CD4-positive, alpha-beta T cell treated with Interleukin-4 for 1 hour (primary cell): ENCODE data around the gene EEF1B2.
"Not testable (repeated sequence)": the region's sequence is repeated elsewhere in the genome, so short reads cannot be mapped to it uniquely, and the experiment has no call there.

ENCODE experiments used
- DNase-seq, 2 donors: peaks; one replicate each; pipeline ENCODE4 v3.0.0-alpha.2; 2020 to 2022

The EEF1B2 gene

DNA sequence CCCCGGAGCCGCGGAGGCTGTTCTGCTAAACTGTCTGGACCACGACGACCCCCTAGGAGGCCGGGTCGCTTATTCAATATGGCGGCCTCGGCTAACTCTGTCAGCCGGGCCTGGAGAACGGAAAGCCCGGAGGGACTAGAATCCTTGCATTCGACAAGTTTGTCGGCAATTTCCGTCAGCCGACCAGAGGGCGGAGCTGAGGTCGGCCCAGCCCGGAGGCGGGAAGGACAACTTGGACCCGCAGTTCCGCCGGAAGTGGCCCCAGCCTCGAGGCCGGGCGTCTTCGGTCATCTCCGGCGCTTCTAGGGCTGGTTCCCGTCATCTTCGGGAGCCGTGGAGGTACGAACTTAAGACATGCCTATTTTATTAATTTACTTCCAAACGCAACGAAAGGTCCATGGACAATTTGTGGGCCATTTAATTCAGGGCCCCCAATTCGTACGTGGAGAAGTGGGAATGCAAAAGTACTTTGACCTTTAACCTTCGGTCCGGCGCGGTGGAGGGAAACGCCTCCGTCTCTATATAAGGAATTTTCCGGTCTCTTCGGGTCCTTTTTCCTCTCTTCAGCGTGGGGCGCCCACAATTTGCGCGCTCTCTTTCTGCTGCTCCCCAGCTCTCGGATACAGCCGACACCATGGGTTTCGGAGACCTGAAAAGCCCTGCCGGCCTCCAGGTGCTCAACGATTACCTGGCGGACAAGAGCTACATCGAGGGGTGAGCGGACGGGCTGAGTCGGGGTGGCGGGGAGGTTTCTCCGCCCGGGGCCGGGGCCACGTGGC lies at the start of gene EEF1B2, which contains the start of gene NDUFS1:
TSS of gene EEF1B2 (plus strand) at position 550 of the 779 bp plus-strand sequence. CDS start at position 635, 85 bp downstream.
TSS of gene NDUFS1 (minus strand) at position 99 of the 779 bp plus-strand sequence. CDS start 5,766 bp downstream, outside the sequence.
- DNase-seq: peak; percentile 97

- no peak for DNase-seq
These were observed 47.6 kb upstream of the EEF1B2 start for GRCh38 chr2:206112108-206112507.

DNA sequence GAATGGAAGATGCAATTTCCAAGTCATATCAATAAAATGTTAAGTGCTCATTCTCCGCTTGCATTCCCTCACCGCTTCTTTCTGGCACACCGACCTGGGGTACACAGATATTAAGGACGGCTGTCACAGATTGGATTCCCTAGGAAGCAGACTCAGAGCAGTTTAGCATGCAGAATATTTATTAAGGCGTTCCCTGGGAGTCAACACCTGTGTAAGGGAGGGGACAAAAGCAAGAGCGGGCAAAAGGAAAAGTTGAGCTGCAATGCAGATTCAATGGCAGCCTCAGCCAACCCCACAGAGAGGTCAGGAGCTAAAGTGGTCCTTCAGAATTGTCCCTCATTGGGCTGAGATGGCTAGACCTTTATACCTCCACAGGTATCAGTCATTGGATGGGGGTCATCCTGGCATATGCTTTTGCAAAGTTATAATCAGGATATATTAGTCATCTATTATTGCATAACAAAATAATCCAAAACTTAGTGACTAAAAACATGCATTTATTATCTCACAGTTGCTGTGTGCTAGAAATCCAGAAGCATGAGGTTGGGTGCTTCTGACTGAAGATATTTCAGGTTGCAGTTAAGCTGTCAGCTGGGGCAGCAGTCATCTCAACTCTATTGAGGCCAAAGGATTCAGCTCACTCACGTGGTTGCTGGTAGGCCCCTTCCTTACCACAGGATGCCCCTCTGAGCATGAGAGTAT lies 46.7 kb upstream of the EEF1B2 start:
- DNase-seq: no peak

DNA sequence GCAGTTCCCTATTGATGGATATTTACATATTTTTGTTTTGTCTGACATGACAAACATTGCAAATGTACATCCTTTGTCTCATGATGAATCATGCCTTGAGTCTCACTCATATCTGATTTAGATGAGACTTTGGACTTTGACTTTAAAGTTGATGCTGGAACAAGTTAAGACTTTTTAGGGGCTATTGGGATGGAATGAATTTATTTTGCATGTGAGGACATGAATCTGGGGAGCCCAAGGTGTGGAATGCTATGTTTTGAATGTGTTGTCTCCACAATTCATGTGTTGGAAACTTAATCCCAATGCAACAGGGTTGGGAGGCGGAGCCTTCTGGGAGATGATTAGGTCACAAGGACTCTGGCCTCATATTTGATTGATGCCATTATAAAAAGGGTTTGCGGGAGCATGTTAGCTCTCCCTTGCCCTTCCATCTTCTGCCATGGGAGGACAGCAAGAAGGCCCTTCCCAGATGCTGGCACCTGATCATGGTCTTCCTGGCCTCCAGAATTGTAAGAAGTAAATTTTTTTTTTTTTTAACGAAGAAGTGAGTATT lies 44.6 kb upstream of the EEF1B2 start:
- DNase-seq: no peak

DNA sequence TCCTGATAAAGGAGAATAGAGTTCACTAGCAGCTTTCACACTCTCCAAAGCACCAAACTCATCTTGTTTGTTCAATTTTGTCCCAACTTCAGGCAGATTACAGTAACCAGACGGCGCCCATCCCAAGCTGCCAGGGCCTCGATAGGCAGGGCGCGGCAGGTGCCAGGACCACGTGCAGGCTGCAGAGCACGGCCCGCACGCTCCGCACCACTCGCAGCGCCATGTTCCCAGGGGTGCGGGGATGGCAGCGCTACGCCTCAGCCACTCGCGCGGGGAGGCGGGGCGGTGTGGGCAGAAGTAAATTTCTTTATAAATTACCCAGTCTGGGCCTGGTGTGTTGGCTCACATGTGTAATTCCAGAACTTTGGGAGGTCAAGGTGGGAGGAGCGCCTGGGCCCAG lies 43.4 kb upstream of the EEF1B2 start:
- no peak for DNase-seq

DNA sequence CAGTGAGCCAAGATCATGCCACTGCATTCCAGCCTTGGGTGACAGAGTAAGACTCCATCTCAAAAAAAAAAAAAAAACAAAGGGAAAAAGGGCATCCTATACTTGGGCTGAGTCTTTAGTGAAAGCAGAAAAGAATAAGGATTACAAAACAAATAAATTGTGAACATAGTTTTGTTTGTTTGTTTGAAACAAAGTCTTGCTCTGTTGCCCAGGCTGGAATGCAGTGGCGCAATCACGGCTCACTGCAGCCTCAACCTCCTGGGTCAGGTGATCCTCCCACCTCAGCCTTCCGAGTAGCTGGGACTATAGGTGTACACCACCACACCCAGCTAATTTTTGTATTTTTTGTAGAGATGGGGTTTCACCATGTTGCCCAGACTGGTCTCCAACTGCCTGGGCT lies 37.1 kb upstream of the EEF1B2 start:
- not testable (repeated sequence) for DNase-seq

GRCh38 chr2:206125901-206126300 lies 33.8 kb upstream of the EEF1B2 start:
- no peak for DNase-seq

GRCh38 chr2:206127656-206128055 lies 32.0 kb upstream of the EEF1B2 start:
- DNase-seq: no peak

DNA sequence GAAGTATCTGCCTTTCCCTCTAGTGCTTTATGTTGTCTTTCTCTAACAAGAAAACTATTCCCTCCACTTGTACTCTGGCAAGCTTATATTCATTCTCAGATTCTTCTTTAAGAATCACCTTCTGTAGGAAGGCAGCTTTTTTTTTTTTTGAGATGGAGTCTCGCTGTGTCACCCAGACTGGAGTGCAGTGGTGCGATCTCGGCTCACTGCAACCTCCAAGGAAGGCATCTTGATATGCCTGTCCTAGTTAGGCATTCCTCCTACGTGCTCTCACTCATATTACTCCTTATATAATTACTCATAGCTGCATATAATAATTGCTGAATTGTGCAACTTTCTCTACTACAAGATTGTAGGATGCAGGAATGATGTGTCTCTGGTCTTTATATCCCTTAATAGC lies 16.2 kb upstream of the EEF1B2 start:
- no peak for DNase-seq

DNA sequence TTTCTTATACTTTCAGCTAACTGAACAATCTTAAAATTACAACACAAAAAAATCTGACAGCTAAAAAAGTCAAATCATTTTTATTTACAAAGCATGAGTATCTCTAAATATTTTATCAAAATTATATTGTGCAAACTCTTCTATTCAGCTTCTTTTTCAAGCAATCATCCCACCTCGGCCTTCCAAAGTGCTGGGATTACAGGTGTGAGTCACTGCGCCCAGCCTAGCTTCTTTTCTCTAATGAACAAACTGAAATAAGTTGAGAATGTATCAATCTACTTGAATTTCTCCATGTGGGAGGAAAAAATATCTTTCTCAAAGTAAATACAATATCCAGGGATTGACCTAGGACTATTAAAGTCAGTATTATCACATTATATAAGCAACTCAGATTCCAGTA lies 15.3 kb upstream of the EEF1B2 start:
- DNase-seq: no peak

DNA sequence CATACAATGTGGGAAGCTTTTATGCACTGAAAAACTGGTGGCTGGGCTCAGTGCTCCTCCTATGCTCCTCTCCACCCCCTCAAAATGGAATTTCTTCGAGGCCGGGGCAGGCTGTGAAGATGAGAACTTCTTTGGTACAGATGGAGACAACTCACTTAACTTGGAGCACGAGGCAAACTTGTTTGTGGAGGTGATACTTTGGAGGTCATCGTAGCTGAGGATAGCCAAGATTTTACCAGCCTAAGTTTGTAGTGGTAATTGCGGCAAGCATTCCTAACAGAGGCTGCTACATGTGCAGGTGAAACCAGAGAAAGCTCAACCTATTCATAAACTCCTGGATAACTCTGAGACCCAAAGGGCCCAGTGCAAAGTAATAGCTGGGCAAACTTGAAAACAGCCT lies 14.0 kb upstream of the EEF1B2 start:
- DNase-seq: no peak

DNA sequence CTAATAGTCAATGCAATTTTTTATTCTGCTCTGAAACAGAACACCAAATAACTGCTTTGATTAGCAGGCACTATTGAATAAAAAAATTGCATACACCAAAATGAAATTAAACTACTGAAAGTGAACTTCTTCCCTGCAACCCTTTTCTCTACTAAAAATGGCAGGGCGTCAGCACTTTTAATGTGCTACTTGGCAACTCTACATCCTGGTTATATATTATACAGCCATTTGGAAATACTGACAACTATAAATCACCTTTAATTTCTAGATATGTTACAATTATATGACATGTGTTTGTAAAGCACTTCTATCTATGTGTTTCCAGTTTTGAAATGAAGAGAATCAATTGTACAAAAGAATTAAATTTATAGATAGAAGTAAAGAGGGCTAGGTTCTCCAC lies 10.4 kb upstream of the EEF1B2 start:
- DNase-seq: no peak

- no peak for DNase-seq
These were observed 9.5 kb upstream of the EEF1B2 start for GRCh38 chr2:206150168-206150567.

DNA sequence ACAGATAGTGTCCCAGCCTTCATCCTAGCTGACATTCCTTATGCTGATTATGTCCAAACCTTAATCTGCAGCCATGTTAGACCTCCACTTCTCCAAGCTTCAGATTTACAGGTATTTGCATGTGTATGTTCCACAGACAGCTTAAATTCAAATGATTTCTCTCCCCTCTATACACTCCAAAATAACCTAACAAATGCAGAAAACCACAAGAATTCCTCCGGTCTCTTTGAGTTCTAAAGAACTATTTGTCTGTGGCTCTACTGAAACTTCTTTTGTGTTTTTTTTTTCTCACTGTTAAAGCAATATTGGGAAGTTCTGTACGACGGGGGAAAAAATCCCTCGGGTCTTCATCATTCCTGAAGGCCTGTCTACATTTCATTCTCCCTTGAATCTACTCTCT lies 9.1 kb upstream of the EEF1B2 start:
- no peak for DNase-seq

DNA sequence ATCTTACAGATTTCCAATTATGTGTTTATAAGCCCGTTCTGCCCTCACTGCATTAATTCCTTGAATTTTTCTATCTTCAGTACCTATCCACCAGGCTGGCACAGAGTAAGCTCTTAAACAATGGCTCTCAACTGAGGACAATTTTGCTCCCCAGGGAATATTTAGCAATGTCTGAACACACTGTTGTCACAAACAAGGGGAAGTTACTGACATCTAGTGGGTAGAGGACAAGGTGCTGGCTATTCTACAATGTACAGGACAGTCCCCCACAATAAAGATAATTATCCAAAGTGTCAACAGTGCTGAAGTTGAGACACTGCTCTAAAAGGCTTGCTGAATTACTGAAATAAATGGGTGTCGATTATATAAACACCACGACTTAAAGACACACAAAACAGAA lies 5.5 kb upstream of the EEF1B2 start:
- DNase-seq: no peak

DNA sequence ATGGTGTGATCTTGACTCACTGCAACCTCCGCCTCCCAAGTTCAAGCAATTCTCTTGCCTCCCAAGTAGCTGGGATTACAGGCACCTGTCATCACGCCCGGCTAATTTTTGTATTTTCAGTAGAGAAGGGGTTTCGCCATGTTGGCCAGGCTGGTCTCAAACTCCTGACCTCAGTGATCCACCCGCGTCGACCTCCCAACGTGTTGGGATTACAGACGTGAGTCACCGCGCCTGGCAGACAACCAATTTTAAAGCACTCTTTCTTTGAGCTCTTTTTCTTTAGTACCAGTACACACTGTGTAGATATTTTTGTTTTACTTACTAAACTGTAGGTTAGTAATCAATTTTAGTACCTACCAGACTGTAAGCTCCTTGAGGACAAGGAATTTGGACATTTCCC lies 2.7 kb upstream of the EEF1B2 start:
- DNase-seq: not testable (repeated sequence)

DNA sequence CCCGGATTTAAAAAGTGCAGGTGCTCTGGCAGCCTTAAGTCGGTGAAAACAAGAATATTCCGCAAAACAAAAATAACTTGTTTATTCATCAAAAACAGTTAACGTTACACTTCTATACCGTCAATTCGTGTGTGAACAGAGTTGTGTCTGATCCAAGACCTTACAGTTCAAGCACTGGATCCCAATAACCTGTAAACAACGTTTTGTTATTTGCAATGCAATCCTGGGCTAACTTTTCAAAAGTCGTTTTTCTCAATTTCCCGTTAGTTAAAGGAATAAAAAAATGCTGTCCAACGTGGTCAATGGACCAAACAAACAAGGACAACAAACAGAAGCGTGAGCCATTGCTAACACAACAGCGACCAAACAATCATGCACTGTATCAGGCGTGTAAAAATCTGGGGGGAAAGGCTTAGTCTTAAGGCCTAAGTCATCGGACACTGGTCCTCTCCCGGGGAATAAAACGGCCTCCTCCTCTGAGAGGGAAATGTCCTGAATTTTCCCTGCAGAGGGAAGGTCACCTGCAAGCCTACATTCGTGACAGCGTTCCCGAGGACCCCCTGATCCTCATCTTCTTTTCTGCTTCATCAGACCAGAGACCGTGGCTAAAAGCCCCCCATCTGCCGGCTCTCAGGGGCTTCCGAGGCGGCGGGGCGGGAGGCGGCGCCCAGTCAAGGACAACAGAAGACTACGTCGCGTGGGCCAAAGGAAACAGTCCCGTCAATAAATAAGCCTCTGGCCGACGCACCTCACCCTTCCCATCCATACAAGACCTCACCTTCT lies 941 bp upstream of the EEF1B2 start:
- no peak for DNase-seq

GRCh38 chr2:206160125-206160806 lies 571 bp downstream of the EEF1B2 start:
- DNase-seq: no peak

GRCh38 chr2:206160807-206161179 lies 1.1 kb downstream of the EEF1B2 start:
- no peak for DNase-seq

- not testable (repeated sequence) for DNase-seq
These were observed 2.7 kb downstream of the EEF1B2 start for GRCh38 chr2:206162401-206162800.

- no peak for DNase-seq
These were observed 3.7 kb downstream of the EEF1B2 start for GRCh38 chr2:206163251-206163880.

GRCh38 chr2:206164261-206164862 lies 4.7 kb downstream of the EEF1B2 start:
- peak in 1 of 2 donors; percentile 53 for DNase-seq
